ENCODE data around the gene ST8SIA5. TPM values are rescaled to one million over a fixed set of nuclear protein-coding genes. Genes with fewer than 3 reads are reported as not detected.

The ST8SIA5 gene
- total and polyA plus RNA-seq, 2 of the 4 experiments (the other 2 are of a cell fraction) = 0.03 TPM; not detected in 1

DNA sequence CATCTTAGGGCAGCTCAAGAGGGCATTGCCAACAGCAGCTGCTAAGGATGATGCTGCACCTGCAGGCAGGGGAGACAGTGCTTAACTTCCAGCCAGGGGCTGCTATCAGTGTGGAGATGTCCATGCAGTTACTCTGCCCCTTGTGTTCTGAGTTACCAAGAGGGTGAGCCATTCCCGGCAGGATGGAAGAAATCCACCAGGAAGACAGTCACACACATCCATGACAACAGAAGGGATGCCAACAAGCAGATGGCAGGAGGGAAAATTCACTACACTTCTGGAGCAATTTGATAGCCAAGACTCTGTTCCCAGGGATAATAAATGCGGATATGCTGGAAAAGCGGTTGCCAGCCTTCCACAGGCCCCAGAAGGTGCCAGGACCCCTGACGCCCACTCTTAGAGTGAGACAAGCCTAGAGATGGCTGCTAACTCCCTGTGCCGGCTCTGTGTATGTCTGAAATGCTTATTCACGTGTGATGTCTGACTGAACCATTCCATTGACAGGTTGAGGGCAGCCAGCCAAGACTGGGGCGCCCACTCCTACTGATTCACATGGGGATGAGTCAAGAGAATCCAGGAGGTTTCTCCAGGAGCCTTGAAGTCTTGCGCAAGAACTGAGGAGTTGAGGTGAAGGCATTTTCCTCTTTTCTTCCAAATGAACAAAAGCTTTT lies 124.3 kb downstream of the ST8SIA5 start:
- H3K9me3 ChIP-seq (ENCODE audit: control insufficient read depth, insufficient read depth, low read length) = no peaks in the 10 kb centered on the region
- H3K9me1 ChIP-seq (ENCODE audit: insufficient read depth, low read length) = no peaks in the 10 kb centered on the region
- H3K4me2 ChIP-seq (ENCODE audit: low read depth, low read length) = no peak overlapping the region
- intact Hi-C loops (cut with micrococcal nuclease) = no loop called here
- H4K8ac ChIP-seq (ENCODE audit: low read depth in 2 of 2, low read length in 2 of 2) = no peak overlapping the region
- DNase-seq (peak; percentile 17), ATAC-seq (ENCODE audit: low read depth) (no peak)
- no peak overlapping the region for H3K4me3 ChIP-seq (ENCODE audit: insufficient read depth, low read depth, low read length)
- H2BK20ac ChIP-seq (ENCODE audit: low read depth, low read length) = no peak overlapping the region
- H4K5ac ChIP-seq (ENCODE audit: low read depth, low read length) = no peak overlapping the region
- H3K9ac ChIP-seq (ENCODE audit: low read depth, low read length) = no peak overlapping the region
- H4K20me1 ChIP-seq (ENCODE audit: insufficient read depth, low read length) = no peaks in the 10 kb centered on the region
- no peaks in the 10 kb centered on the region for H3K4me1 ChIP-seq (ENCODE audit: control insufficient read depth, insufficient read depth, low read length)
- BruUV-seq (replicated peaks) = no TSS peak
- 82% methylated on average over 2 of the region's 8 CpGs; no CpG with 5 or more reads in 1 of the 2 experiments for WGBS, 2 experiments (ENCODE audit: extremely low coverage in 2 of 2, insufficient read length in 1 of 2)
- dilution Hi-C loops (cut with HindIII; ENCODE audit: low sequenced_read_pairs, unreplicated experiment) = no loop called here
- ChIA-PET CTCF (no interaction called here), POLR2A (ENCODE audit: unreplicated experiment) (no interaction called here)
- H3K18ac ChIP-seq (ENCODE audit: low read depth, low read length) = no peak overlapping the region
- no peaks in the 10 kb centered on the region for H3K27me3 ChIP-seq (ENCODE audit: control insufficient read depth, insufficient read depth, low read length)
- H2AK9ac ChIP-seq (replicated peaks; ENCODE audit: low read depth, low read length, poor library complexity) = no peak overlapping the region
- H2BK15ac ChIP-seq (ENCODE audit: low read depth, low read length) = no peak overlapping the region
- no peaks in the 10 kb centered on the region for H3K36me3 ChIP-seq (ENCODE audit: control insufficient read depth, insufficient read depth, low read length)
- TF ChIP-seq RAD21 (IDR thresholded peaks at IDR 0.05; ENCODE audit: low read length) (no peak), CEBPB (IDR thresholded peaks at IDR 0.05; ENCODE audit: low read depth, low read length) (peak; percentile 94)
- H2AFZ ChIP-seq (replicated peaks; ENCODE audit: low read length, poor library complexity) = no peak overlapping the region
- H2AK5ac ChIP-seq (ENCODE audit: low read depth, low read length) = no peak overlapping the region
- H3K27ac ChIP-seq (ENCODE audit: insufficient read depth, low read length) = no peak overlapping the region
- H3K4ac ChIP-seq (ENCODE audit: low read depth, low read length) = no peak overlapping the region
- H4K91ac ChIP-seq (ENCODE audit: insufficient read depth, low read depth, low read length) = no peak overlapping the region
- H3K14ac ChIP-seq (replicated peaks; ENCODE audit: low read depth, low read length) = no peak overlapping the region
- no peaks in the 10 kb centered on the region for H3K79me1 ChIP-seq (ENCODE audit: low read depth in 1 of 2, low read length in 2 of 2)
- H3K56ac ChIP-seq (ENCODE audit: extremely low read depth, insufficient read depth, low read length) = no peak overlapping the region
- H2BK5ac ChIP-seq (ENCODE audit: low read depth, low read length, poor library complexity, severe bottlenecking) = no peak overlapping the region
- in situ Hi-C loops (cut with MboI; ENCODE audit: low sequenced_read_pairs) = no loop called here
- no peak overlapping the region for H2BK120ac ChIP-seq (ENCODE audit: low read depth, low read length)
- no peak overlapping the region for H3K23ac ChIP-seq (ENCODE audit: low read depth, low read length)
